WERI-Rb-1 (cell line): ENCODE measurements around the gene MED13.
A peak's percentile ranks its signal among the peaks of the same experiment; 100 is the strongest.

Source experiments
- DNase-seq: peaks from one replicate; pipeline ENCODE4 v3.0.0-alpha.2; 2020
- H3K27ac ChIP-seq: fragments of 250-450 bp; sonication (Bioruptor Pico); 2 replicates; pipeline ENCODE4 v1.5.1; 2020; ENCODE audit warnings: mild to moderate bottlenecking, moderate library complexity
- H3K27me3 ChIP-seq: fragments of 250-450 bp; sonication (Bioruptor Pico); 2 replicates; pipeline ENCODE4 v1.5.1; 2021; ENCODE audit warnings: mild to moderate bottlenecking, low read depth, moderate library complexity; ENCODE audit not compliant: insufficient read depth, severe bottlenecking
- H3K36me3 ChIP-seq: fragments of 250-450 bp; sonication (Bioruptor Pico); 2 replicates; pipeline ENCODE4 v1.5.1; 2020; ENCODE audit warnings: mild to moderate bottlenecking, moderate library complexity
- H3K4me3 ChIP-seq: 2 replicates; pipeline ENCODE4 v1.5.1; 2011; ENCODE audit warnings: low read depth, mild to moderate bottlenecking, control low read depth, low read length
- H3K9me3 ChIP-seq: fragments of 250-450 bp; sonication (Bioruptor Pico); 2 replicates; pipeline ENCODE4 v1.5.1; 2021; ENCODE audit warnings: mild to moderate bottlenecking, moderate library complexity; ENCODE audit not compliant: severe bottlenecking
- TF ChIP-seq, protein P1 (sequence below): IDR thresholded peaks from 2 replicates; pipeline ENCODE4 v1.5.1; 2011; ENCODE audit warnings: low read depth, mild to moderate bottlenecking, control low read depth, inconsistent platforms, low read length

MED13 gene

DNA sequence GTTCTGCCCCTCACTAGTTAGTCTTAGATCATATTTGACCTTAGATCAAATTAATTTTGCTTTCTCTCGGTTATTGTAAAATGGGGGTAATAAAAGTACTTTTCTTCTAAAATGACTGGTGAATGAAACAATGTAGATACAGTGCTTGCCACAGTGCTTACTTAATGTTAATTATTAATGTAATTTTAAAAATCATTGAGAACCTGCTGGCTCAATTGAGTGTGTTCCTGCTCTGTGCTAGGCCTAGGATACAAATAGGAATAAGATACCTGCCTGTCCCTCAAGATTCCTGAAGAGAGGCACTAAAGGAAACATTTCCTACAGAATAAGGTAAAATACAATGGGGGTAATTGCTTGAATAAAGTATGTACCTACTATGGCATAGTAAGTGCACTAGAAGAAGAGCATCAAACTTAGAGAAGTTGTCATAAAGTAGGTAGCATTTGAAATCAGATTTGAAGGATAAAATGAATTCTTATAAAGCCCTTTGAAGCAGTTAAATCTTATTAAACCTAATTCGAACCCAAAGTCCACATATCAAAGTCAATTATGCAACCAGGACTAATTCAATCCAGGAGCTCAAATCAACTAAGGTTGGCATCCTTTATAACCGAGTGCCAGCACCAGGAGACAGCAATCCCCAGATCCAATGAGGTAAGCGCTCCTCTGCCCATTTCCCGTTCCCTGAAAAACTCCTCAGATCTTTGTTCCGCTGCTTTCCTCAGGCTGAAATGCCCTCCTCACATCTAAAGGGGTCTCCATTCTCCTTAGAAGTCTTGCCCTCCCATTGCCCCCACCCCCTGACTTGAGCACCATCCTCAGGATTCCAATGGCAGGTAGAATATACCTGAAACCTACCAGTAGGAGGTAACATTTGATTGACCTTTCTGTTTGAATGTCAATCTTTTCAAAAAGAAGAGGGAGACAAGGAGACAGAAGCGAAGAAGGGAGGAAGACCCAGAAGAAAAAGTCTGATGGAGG, 2.4 kb upstream of the MED13 start:
- no peak overlapping the region for H3K4me3 ChIP-seq
- H3K27ac ChIP-seq: no peak overlapping the region
- no peaks in the 10 kb centered on the region for H3K9me3 ChIP-seq
- no peak for DNase-seq
- peaks cover 26% of the 10 kb centered on the region for H3K36me3 ChIP-seq
- TF ChIP-seq, protein P1, sequence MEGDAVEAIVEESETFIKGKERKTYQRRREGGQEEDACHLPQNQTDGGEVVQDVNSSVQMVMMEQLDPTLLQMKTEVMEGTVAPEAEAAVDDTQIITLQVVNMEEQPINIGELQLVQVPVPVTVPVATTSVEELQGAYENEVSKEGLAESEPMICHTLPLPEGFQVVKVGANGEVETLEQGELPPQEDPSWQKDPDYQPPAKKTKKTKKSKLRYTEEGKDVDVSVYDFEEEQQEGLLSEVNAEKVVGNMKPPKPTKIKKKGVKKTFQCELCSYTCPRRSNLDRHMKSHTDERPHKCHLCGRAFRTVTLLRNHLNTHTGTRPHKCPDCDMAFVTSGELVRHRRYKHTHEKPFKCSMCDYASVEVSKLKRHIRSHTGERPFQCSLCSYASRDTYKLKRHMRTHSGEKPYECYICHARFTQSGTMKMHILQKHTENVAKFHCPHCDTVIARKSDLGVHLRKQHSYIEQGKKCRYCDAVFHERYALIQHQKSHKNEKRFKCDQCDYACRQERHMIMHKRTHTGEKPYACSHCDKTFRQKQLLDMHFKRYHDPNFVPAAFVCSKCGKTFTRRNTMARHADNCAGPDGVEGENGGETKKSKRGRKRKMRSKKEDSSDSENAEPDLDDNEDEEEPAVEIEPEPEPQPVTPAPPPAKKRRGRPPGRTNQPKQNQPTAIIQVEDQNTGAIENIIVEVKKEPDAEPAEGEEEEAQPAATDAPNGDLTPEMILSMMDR: no peak
- no peaks in the 10 kb centered on the region for H3K27me3 ChIP-seq

DNA sequence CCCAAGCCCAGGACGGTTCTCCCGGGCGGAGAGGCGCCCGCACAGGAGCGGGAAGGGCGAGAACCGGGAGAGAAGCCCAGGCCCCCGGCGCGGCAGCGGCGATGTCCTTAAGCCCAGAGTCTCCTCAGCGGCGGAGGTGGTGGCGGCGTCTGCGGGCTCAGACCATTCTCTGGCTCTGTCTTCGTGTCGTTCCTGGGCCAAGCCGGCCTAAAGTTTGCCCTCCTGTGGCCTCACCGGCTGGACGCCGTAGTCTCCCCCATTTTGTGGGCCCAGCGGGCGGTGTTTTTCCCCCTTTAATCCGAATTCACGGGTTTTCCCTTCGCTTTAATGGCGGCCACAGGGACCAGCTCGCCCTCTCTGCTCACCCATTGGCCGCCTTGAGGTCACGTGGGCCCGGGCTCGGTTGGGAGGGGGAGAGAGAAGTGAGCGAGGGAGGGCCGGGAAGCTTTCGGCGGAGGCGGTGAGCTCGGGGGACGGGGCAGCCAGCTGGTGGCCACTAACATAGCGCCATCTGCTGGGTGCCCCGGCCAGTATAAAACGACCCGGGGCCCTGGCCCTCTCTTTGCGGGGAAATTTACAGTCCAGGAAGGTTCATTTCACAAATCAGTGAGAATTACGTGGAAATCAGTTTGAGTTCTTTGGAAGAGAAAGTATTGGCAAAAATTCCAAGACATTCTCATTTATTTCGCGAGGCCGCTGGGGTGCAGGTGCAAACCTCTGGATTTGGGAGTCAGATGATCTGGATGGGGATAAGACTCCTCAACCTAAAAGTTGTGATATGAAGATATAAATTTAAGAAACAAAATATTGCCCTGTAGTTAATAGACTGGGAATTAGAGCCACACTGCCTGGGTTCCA, 762 bp upstream of the MED13 start:
- peak; percentile 100 for DNase-seq
- Histone ChIP-seq H3K27ac (peak overlapping the region; percentile 94), H3K36me3 (peaks cover 42% of the 10 kb centered on the region), H3K4me3 (peak overlapping the region; percentile 100), H3K9me3 (no peaks in the 10 kb centered on the region), H3K27me3 (no peaks in the 10 kb centered on the region)
- TF ChIP-seq, protein P1: peak; percentile 83

GRCh38 chr17:62064029-62064790, 868 bp downstream of the MED13 start:
- TF ChIP-seq, protein P1: no peak
- Histone ChIP-seq H3K27ac (peak overlapping the region; percentile 83), H3K4me3 (peak overlapping the region; percentile 100), H3K36me3 (peaks cover 56% of the 10 kb centered on the region), H3K9me3 (no peaks in the 10 kb centered on the region), H3K27me3 (no peaks in the 10 kb centered on the region)
- no peak for DNase-seq

GRCh38 chr17:62062944-62063343, 2.1 kb downstream of the MED13 start:
- no peak overlapping the region for H3K27ac ChIP-seq
- TF ChIP-seq, protein P1: no peak

GRCh38 chr17:62062302-62062701, 2.8 kb downstream of the MED13 start:
- H3K27ac ChIP-seq: no peak overlapping the region
- no peaks in the 10 kb centered on the region for H3K9me3 ChIP-seq
- TF ChIP-seq, protein P1: no peak
- peaks cover 73% of the 10 kb centered on the region for H3K36me3 ChIP-seq
- no peak overlapping the region for H3K4me3 ChIP-seq
- no peaks in the 10 kb centered on the region for H3K27me3 ChIP-seq
- no peak for DNase-seq

More at GRCh38 chr17:62062944-62063343, 2.1 kb downstream of the MED13 start:
- H3K4me3 ChIP-seq: no peak overlapping the region
- H3K27me3 ChIP-seq: no peaks in the 10 kb centered on the region
- H3K9me3 ChIP-seq: no peaks in the 10 kb centered on the region
- peaks cover 66% of the 10 kb centered on the region for H3K36me3 ChIP-seq
- no peak for DNase-seq
